ENCODE results near the gene SLC6A1. TPM values are rescaled to one million over a fixed set of nuclear protein-coding genes. Genes with fewer than 3 reads are reported as not detected.

SLC6A1 gene
- total RNA-seq, 1 experiment from 2014 or later = not detected

- H3K79me1 ChIP-seq (ENCODE audit: insufficient read depth, low read depth, low read length, poor library complexity, severe bottlenecking) = no peaks in the 10 kb centered on the region
- H2AK5ac ChIP-seq (ENCODE audit: insufficient read length, low read length) = no peak overlapping the region
- H4K8ac ChIP-seq (replicated peaks; ENCODE audit: insufficient read length, low read depth, low read length) = no peak overlapping the region
- H3K9me3 ChIP-seq (ENCODE audit: control insufficient read depth, low read depth, low read length) = no peaks in the 10 kb centered on the region
- H3K4ac ChIP-seq (ENCODE audit: low read depth, low read length) = no peak overlapping the region
- no peak overlapping the region for H3K4me3 Mint-ChIP-seq
- H4K20me1 ChIP-seq (ENCODE audit: control insufficient read depth, insufficient read depth, insufficient read length) = no peaks in the 10 kb centered on the region
- no peak overlapping the region for H3K27ac Mint-ChIP-seq
- peaks cover 11% of the 10 kb centered on the region; the same call in 1 of the 2 replicates for H3K27me3 ChIP-seq (ENCODE audit: insufficient read depth, low read length)
- H3K23ac ChIP-seq (ENCODE audit: insufficient read length, low read depth, low read length) = no peak overlapping the region
- no peak overlapping the region for H2BK120ac ChIP-seq (ENCODE audit: low read depth, low read length, poor library complexity, severe bottlenecking)
- peaks cover 0 to 7% of the 10 kb centered on the region in 2 experiments; a peak in 3 of 4 replicates for H3K4me1 Mint-ChIP-seq
- no peak overlapping the region for H3T11ph ChIP-seq (ENCODE audit: low read length)
- DNase-seq = no peak
- WGBS (ENCODE audit: extremely low coverage, insufficient read length, low lambda C conversion rate) = no CpG with 5 or more reads among the region's 15 CpGs
- no peak overlapping the region for H2BK15ac ChIP-seq (ENCODE audit: low read depth, low read length)
- H3K9me3 Mint-ChIP-seq = no peaks in the 10 kb centered on the region
- H2AFZ ChIP-seq (ENCODE audit: low read length) = no peak overlapping the region
- H3K27me3 Mint-ChIP-seq (ENCODE audit: low read depth) = peaks cover 68% of the 10 kb centered on the region
- no peak overlapping the region for H4K5ac ChIP-seq (ENCODE audit: insufficient read length, low read depth, low read length)
- no peaks in the 10 kb centered on the region for H3K79me2 ChIP-seq (ENCODE audit: insufficient read depth, low read length)
- no peak overlapping the region for H3K56ac ChIP-seq (ENCODE audit: insufficient read length, low read depth, low read length)
- H2BK12ac ChIP-seq (ENCODE audit: insufficient read length, low read depth, low read length) = no peak overlapping the region
- H3K4me1 ChIP-seq (ENCODE audit: insufficient read depth, low read length) = no peaks in the 10 kb centered on the region
- H3K23me2 ChIP-seq (ENCODE audit: insufficient read length, low read depth, low read length, poor library complexity, severe bottlenecking) = no peaks in the 10 kb centered on the region
- no peak overlapping the region for H3K4me2 ChIP-seq (ENCODE audit: insufficient read depth, insufficient read length, low read length)
- H3K27ac ChIP-seq (ENCODE audit: insufficient read length, low read depth, low read length) = no peak overlapping the region
- H2BK20ac ChIP-seq (ENCODE audit: low read depth, low read length, poor library complexity, severe bottlenecking) = no peak overlapping the region
- H3K18ac ChIP-seq (ENCODE audit: insufficient read length, low read depth, low read length) = no peak overlapping the region
- H3K36me3 Mint-ChIP-seq (ENCODE audit: insufficient read depth in 1 of 3, low read depth in 3 of 3) = no peaks in the 10 kb centered on the region; a peak in 1 of 7 replicates
- no peak overlapping the region for H3K14ac ChIP-seq (ENCODE audit: insufficient read depth, low read length)
- TF ChIP-seq CTCF (conservative IDR thresholded peaks at IDR 0.05) = no peak
- H3K9ac ChIP-seq (ENCODE audit: extremely low read depth, insufficient read length, low read length) = no peak overlapping the region
- H4K91ac ChIP-seq (ENCODE audit: insufficient read length, low read depth, low read length) = no peak overlapping the region
- no peak overlapping the region for H2BK5ac ChIP-seq (ENCODE audit: insufficient read length, low read length)
Measured at GRCh38 chr3:10999221-11000107, 6.9 kb downstream of the SLC6A1 start.
